Suprapubic skin (tissue), 4 donors: ENCODE measurements around the gene SPNS3.

Source experiments
- EP300 ChIP-seq: sonication (generic); formaldehyde crosslinking; IDR thresholded peaks from one replicate; pipeline ENCODE4 v1.6.1; 2017; ENCODE audit warnings: antibody characterized with exemption
- POLR2AphosphoS5 ChIP-seq, 3 donors: sonication (generic); formaldehyde crosslinking; IDR thresholded peaks; one replicate each; pipeline ENCODE4 v1.6.1; 2017; ENCODE audit warnings: antibody characterized with exemption in 3 of 3
- TF ChIP-seq, protein P1 (sequence below), 2 donors: fragments of 200-600 bp in 1 of 2; fragments of 450-650 bp in 1 of 2; sonication (generic) in 1 of 2; IDR thresholded peaks; one replicate each; pipeline ENCODE4 v1.5.1; 2016 to 2019; ENCODE audit warnings: antibody characterized with exemption in 2 of 2, mild to moderate bottlenecking in 1 of 2, moderate library complexity in 1 of 2

DNA sequence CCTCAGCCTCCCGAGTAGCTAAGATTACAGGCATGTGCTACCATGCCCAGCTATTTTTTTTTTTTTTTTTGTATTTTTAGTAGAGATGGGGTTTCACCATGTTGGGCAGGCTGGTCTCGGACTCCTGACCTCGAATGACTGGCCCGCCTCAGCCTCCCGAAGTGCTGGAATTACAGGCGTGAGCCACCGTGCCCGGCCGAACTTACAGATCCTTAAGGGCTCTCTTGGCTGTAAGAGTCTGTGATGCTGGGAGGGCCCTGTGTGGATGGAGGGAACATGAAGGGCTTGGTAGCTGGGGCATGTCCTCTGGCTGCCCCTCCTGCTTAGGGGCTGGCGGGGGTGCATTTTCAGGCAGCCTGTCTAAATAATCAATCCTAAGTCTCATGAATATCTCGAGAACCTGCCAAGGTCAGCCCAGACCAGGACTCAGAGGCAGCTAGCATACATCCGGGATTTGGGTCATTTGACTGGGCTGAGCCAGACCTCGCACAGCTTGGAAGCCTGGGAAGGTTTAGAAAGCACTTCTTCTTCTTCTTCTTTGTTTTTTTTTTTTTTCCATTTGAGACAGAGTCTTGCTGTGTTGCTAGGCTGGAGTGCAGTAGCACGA, 17.1 kb downstream of the SPNS3 start:
- TF ChIP-seq EP300 (no peak), POLR2AphosphoS5 (IDR thresholded peaks at IDR 0.05) (no peak)
- TF ChIP-seq, protein P1, sequence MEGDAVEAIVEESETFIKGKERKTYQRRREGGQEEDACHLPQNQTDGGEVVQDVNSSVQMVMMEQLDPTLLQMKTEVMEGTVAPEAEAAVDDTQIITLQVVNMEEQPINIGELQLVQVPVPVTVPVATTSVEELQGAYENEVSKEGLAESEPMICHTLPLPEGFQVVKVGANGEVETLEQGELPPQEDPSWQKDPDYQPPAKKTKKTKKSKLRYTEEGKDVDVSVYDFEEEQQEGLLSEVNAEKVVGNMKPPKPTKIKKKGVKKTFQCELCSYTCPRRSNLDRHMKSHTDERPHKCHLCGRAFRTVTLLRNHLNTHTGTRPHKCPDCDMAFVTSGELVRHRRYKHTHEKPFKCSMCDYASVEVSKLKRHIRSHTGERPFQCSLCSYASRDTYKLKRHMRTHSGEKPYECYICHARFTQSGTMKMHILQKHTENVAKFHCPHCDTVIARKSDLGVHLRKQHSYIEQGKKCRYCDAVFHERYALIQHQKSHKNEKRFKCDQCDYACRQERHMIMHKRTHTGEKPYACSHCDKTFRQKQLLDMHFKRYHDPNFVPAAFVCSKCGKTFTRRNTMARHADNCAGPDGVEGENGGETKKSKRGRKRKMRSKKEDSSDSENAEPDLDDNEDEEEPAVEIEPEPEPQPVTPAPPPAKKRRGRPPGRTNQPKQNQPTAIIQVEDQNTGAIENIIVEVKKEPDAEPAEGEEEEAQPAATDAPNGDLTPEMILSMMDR (IDR thresholded peaks at IDR 0.05), result no peak
